Stimulated activated CD8-positive, alpha-beta memory T cell treated with anti-CD3 and anti-CD28 coated beads, Interleukin-7, amount 100 ng/mL, for 24 hours (primary cell): ENCODE data around the gene NPIPA2.
"Not testable (repeated sequence)": the region's sequence is repeated elsewhere in the genome, so short reads cannot be mapped to it uniquely, and the experiment has no call there.

Experiments used
- DNase-seq: peaks from one replicate; pipeline ENCODE4 v3.0.0-alpha.2; 2020; ENCODE audit warnings: low read depth

Gene NPIPA2

GRCh38 chr16:14742273-14743128 lies at the start of gene NPIPA2:
Gene NPIPA2, plus strand, starts transcription at chr16:14742533. Its CDS starts 5,533 bp downstream, at chr16:14748066.
- DNase-seq = not testable (repeated sequence)

GRCh38 chr16:14694129-14694528 lies 48.2 kb upstream of the NPIPA2 start, which contains the start of gene PLA2G10:
Gene PLA2G10, minus strand, starts transcription at chr16:14694308. Its CDS starts 79 bp downstream, at chr16:14694229.
- DNase-seq = not testable (repeated sequence)

DNA sequence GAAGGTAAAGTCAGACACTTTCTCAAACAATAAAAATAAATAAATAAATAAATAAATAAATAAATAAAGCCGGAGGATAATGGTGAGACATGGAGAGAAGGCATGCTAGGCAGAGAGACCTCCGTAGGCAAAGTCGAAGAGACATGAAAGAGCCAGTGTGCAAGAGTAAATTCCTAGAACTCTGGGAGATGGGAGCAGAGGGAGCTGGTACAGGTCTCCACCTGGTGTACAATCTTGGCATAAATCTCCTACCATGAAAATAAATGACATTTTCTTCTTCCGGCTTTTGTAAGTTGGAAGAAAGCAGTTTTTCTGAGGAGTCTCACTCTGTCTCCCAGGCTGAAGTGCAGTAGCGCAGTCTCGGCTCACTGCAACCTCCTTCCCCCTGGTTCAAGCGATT lies 40.5 kb upstream of the NPIPA2 start:
- DNase-seq = not testable (repeated sequence)

DNA sequence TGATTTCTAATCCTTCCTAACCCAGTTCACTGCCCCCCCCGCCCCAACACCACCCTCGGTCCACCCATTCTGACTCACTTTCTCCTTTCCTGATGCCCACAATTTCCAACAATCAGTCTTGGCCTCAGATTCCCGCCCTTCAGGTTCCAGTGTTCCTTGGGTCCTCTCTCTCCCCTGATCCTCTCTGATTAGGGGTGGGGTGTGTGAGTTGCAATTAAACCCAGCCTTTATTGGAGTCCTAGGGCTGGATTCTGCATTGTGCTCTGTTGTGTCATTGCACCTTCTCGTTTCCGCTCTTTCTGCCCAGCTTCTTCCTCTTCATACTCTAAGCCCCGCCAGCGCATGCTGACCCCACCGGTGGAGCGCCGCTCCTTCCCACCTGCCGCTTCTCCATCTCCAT lies 39.7 kb upstream of the NPIPA2 start:
- not testable (repeated sequence) for DNase-seq

GRCh38 chr16:14703156-14704011 lies 38.9 kb upstream of the NPIPA2 start, which contains the start of gene NPIPA3:
Gene NPIPA3, plus strand, starts transcription at chr16:14703411. Its CDS starts 5,533 bp downstream, at chr16:14708944.
- not testable (repeated sequence) for DNase-seq

DNA sequence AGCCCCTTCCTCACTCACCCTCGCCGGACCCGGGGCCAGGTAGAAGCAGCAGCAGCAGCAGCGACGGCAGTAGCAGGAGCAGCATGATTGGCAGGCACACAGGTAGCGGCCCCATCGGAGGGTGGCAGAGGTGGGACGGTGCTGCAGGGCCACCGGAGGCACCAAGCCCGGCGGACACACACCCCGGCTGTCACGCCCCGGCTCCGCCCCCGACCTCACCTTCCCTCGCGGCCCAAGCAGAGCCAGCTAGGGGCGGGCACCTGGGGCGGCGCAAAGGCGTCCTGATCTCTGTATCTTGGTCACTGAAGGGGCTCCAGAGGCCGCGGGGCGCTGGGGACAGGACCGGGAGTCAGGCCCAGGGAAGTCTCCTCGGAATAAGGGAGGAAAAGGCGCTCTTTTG lies 9.1 kb upstream of the NPIPA2 start:
- DNase-seq = not testable (repeated sequence)

DNA sequence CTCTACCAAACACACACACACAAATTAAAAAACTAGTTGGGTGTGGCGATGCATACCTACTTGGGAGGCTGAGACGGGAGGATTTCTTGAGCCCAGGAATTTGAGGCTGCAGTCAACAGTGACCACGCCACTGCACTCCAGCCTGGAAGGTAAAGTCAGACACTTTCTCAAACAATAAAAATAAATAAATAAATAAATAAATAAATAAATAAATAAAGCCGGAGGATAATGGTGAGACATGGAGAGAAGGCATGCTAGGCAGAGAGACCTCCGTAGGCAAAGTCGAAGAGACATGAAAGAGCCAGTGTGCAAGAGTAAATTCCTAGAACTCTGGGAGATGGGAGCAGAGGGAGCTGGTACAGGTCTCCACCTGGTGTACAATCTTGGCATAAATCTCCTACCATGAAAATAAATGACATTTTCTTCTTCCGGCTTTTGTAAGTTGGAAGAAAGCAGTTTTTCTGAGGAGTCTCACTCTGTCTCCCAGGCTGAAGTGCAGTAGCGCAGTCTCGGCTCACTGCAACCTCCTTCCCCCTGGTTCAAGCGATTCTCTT lies 1.4 kb upstream of the NPIPA2 start:
- DNase-seq = not testable (repeated sequence)

DNA sequence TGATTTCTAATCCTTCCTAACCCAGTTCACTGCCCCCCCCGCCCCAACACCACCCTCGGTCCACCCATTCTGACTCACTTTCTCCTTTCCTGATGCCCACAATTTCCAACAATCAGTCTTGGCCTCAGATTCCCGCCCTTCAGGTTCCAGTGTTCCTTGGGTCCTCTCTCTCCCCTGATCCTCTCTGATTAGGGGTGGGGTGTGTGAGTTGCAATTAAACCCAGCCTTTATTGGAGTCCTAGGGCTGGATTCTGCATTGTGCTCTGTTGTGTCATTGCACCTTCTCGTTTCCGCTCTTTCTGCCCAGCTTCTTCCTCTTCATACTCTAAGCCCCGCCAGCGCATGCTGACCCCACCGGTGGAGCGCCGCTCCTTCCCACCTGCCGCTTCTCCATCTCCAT lies 539 bp upstream of the NPIPA2 start:
- not testable (repeated sequence) for DNase-seq

- not testable (repeated sequence) for DNase-seq
Measured at GRCh38 chr16:14773654-14774053, 31.3 kb downstream of the NPIPA2 start.

DNA sequence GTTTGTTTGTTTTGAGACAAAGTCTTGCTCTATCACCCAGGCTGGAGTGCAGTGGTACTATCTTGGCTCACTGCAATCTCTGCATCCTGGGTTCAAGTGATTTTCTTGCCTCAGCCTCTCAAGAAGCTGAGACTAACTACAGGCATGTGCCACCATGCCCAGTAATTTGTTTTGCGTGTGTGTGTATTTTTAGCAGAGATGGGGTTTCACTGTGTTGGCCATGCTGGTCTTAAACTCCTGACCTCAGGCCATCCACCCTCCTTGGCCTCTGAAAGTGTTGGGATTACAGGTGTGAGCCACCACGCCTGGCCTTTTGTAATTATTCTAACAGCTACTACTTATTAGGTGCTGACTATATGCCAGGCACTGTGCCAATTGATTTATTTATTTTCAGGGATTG lies 33.3 kb downstream of the NPIPA2 start:
- DNase-seq = not testable (repeated sequence)

GRCh38 chr16:14776763-14777162 lies 34.4 kb downstream of the NPIPA2 start:
- not testable (repeated sequence) for DNase-seq

DNA sequence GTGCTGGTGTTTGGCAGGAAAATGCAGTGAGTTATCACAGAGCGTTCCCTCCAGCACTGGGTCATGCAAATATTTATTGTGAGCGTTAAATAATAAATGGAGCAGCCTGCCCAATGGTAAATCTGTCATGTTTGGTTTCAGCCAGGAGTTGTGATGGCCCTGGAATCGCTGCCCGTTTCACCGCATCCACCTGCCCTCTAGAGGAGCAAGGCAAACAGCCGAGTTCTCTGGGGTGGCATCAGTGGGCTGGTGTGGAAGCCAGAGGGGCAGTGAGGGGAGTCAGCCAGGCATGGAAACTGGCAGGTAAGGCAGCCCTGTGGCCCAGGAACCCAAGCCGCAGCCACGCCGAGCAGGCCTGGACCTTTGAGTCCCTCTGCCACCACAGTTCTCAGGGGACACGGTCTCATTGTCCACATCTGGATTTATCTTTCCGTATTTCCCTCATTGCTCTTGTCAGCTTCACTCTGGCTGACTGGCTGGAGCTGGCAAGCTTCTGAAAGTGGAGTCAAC lies 37.1 kb downstream of the NPIPA2 start:
- not testable (repeated sequence) for DNase-seq

- not testable (repeated sequence) for DNase-seq
Measured at GRCh38 chr16:14786180-14786579, 43.8 kb downstream of the NPIPA2 start.

DNA sequence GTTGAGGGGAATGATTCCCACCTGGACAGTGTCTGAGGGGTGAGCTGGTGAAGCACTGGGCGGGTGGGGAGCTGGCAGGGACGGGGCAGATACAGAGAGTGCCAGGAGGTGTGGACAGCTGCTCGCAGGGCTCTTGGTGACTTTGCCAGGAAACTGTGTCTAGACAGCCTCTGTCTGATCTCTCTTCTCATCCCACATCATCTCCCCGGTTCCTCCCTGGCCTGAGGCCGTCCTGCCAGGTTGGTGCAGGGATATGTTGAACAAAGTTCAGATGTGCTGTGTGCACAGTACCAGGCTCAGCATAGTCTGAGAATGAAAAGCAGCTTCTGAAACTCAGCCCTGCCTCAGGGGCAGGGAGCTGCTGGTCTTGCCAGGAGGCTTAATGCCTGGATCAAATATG lies 47.2 kb downstream of the NPIPA2 start:
- not testable (repeated sequence) for DNase-seq

- not testable (repeated sequence) for DNase-seq
Measured at GRCh38 chr16:14790320-14790956, 48.1 kb downstream of the NPIPA2 start.

GRCh38 chr16:14792914-14793313 lies 50.6 kb downstream of the NPIPA2 start:
- not testable (repeated sequence) for DNase-seq

DNA sequence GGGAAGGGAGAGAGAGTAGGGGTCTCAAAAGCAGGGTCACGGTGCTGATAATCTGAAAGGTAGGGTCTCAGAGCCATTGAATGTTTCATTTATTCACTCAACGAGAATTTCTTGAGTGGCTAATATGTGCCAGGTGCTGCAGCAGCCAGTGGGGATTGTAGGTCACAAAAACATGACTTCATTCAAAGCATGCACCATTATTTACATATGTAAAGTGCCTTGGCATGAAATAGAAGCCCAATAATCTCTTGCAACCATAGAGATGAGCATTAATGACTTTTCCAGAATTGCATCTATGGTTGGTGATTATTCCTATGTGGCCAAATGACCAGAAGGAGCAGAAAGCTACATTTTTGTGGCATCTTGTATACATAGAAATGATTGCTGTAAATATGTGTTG lies 55.2 kb downstream of the NPIPA2 start:
- not testable (repeated sequence) for DNase-seq

DNA sequence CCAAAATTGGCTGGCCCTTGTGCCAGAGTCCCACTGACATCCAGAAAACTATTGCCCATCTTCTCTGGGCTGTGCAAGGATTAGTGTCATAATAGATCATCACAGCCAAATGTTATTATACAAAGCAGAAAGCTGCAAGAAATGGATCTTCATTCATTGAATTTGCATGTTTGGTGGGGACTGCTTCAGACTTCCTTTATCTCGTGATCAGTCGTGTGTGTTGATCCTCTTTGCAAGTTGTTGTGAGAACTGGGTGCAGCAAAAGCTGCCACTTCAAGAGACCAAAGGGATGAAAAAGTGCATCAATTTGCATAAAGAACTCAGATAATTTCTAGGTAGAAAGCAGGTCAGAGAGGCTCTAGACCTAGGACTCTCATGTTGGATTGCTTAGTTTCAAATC lies 61.2 kb downstream of the NPIPA2 start:
- DNase-seq = not testable (repeated sequence)

DNA sequence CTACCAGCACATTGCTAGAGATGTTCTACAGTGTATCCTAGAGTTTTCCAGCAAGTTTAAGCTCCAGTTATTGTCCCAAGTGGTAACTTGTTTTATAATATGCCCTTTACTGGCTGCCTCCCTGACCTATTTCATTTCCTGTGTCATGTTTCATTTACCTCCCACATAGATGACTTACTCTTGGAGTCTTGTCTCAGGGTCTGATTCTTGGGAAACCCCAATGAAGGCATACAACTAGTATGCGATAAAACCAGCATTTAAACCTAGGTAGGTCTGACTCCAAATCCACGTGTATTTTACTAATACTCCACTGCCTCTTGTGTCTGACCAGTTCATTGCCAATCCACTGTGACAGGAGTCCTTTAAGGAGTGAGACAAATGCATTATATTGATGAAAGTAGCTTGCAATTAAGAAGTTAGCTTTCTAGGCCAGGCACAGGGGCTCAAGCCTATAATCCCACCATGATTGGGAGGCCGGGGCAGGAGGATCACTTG lies 64.9 kb downstream of the NPIPA2 start:
- not testable (repeated sequence) for DNase-seq

GRCh38 chr16:14813890-14814289 lies 71.6 kb downstream of the NPIPA2 start:
- DNase-seq = not testable (repeated sequence)
